Nucleus accumbens (tissue), 56 donors: ENCODE measurements around the gene HIRIP3.
A peak's percentile ranks its signal among the peaks of the same experiment; 100 is the strongest.

Experiments used
- DNase-seq, 56 donors: peaks; one replicate each; lab custom pipeline; 2025; lab: John Stamatoyannopoulos, UW

The HIRIP3 gene

GRCh38 chr16:30000735-30001631 is 5.6 kb upstream of the HIRIP3 start:
- no peak for DNase-seq

GRCh38 chr16:29999605-30000004 is 4.2 kb upstream of the HIRIP3 start:
- DNase-seq: no peak

GRCh38 chr16:29996766-29997250 is 1.4 kb upstream of the HIRIP3 start:
- DNase-seq: no peak

DNA sequence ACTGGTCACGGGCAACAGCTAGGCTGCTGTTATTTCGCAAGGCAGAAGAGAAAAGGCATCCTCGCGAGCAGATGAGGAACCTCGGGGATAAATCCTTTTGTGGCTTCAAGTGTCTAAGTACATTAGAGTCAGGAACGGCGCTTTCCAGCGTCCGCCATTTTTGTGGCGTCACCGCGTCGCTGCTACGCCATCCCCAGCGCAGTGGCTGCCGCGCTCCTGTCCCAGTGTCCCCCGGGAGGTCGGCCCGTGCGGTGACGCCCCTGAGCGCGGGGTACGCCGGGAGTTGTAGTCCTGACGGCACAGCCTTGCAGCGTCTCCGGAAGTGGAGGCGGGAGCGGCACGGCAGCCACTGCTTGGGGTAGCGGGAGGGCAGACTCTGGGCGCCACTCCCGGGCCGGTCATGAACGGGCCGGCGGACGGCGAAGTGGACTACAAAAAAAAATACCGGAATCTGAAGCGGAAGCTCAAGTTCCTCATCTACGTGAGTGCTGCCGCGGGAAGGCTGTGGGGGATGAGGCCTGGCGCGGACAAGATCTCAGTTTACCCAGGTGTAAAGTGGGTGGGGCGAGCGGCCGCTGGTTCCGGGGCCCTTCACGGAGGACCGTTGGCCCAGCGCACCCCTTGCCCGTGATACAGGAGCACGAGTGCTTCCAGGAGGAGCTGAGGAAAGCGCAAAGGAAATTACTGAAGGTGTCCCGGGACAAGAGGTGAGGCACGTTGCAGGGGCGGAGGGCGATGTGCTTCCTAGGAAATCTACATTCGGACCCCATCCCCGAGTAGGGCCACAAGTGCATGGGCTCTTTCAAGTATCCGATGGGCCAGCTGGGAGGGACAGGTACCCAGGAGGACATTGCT is 721 bp upstream of the HIRIP3 start, which contains the start of gene INO80E:
TSS of gene INO80E (plus strand) at position 331 of the 855 bp plus-strand sequence. CDS start at position 401, 70 bp downstream.
- DNase-seq: peak; percentile 82 to 100 (median 98)

DNA sequence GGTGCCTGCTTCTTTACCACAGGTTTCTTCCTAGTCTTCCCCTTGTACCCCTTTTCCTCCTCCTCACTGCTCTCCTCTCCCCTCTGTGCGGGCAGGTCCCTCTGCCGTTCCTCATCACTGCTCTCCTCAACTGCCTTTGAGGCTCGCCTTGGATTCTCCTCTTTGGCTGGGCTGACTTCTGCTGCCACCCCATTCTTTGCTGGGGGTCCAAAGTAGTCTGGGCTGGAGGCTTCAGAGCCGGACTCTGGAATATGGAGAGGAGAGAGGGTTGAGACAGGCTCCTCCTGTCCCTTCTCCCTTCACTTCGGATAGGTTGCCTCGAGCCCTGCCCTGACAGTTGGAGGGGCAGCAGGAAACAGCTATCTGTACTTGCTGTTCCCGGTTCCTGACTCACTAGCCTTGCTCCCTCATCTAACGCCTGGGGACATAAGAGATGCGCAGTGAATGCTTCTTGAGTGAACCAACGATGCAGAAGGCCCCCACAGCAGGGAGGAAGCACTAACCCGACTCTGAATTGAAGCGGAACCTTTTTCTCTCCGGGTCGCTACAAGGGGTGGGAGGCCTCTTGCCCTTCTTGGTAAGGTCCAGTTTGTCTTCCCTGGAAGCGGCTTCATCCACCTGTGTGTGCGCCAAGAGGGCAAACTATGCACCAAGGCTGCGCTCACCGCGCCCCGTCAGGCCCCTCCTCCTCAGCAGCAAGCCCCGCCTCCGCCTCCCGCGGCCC is 655 bp downstream of the HIRIP3 start:
- peak in 7 of 56 donors; percentile 40 to 72 (median 60) for DNase-seq

DNA sequence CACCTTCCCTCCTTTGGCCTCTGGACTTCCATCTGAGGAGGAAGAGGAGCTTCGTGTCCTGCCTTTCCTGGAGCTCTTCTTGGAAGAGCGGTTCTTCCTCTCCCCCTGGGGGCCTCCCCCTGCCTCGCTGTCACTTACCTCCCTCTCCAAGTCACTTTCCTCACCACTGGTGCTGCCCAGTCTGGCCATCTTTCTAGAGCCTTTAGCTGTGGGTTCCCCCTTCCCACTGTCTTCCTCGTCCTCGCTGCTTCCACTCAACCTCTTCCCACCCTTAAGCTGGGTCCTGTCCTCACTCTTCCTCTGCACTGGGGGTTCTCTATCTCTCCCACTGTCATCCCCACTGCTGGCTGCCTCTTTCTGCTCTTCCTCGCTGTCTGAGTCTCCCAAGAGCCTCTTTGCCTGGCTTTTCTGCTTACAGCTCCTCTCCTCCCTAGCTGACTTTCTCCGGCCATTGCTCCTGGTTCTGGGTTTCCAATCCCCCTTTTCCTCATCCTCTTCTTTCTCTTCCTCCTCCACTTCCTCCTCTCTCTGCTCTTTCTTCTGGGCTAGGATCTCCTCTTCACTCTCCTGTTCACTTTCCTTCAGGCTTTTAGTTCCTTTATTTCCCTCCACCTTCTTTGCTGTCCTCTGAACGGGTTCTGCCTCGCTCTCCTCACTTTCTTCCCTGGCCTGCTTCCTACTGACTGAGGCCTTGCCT is 1.4 kb downstream of the HIRIP3 start:
- no peak for DNase-seq

- no peak for DNase-seq
Observed at GRCh38 chr16:29993191-29993902, 2.1 kb downstream of the HIRIP3 start.

GRCh38 chr16:29992344-29992967 is 3.0 kb downstream of the HIRIP3 start:
- no peak for DNase-seq

GRCh38 chr16:29991571-29991904 is 3.9 kb downstream of the HIRIP3 start:
- DNase-seq: no peak

GRCh38 chr16:29990883-29991570 is 4.4 kb downstream of the HIRIP3 start:
- DNase-seq: no peak

DNA sequence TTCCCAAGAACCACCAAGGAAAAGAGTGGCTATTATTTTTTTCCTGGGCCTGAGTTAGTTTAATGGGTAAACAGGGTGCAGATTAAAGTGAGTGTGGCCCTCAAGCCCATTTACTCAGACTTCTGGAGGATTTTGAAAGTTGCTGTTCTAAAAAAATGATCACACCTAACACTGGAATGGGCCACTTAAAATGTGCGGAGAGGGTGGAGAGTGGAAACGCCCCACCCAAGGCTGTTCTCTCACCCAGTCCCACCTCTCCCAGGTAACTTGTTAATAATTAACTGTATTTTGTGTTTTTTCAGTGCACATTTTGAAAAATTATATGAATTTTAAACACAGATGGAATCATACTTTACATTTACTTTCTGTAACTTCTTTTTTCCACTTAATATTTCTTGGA is 5.4 kb downstream of the HIRIP3 start:
- no peak for DNase-seq

- no peak for DNase-seq
Observed at GRCh38 chr16:29989111-29989858, 6.1 kb downstream of the HIRIP3 start.

DNA sequence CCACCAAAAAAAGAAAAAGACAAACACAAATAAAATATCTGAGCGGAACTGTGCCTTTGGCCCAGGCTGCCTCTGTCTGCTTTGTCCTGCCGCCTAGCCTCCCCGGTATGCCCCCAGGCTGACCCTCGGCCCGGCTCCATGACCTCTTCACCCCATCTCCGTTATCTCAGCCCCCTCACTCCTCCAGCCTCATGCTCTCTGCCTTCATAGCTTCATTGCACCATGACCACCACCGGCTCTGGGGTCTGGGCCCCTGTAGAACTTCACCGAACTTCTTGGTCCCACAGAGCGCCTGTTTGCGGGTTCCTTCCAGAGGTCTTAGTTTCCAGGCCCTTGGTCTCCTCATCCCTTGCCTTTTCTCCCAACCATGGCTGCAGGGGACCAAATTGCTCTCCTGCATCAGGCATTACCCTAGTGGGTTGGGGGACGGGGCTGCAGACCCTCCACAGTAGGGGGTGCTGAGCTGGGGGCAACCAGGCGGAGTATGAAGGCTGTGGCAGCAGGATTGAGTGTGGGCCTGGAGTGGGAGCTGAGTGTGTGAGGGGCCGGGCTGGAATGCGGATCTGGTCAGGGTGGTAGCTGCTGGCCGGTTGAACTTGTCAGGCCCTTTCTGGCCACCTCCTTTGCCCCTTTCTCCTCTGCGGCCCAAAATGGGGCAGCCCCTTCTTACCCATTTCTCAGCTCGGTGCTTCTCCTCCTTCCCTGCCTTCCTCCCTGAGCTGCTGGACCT is 6.9 kb downstream of the HIRIP3 start:
- DNase-seq: no peak

- DNase-seq: no peak
Observed at GRCh38 chr16:29987371-29988085, 7.9 kb downstream of the HIRIP3 start.

DNA sequence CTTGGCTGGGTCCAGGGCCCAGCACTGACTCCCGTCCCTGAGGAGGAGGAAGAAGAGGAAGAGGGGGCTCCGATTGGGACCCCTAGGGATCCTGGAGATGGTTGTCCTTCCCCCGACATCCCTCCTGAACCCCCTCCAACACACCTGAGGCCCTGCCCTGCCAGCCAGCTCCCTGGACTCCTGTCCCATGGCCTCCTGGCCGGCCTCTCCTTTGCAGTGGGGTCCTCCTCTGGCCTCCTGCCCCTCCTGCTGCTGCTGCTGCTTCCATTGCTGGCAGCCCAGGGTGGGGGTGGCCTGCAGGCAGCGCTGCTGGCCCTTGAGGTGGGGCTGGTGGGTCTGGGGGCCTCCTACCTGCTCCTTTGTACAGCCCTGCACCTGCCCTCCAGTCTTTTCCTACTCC is 8.5 kb downstream of the HIRIP3 start:
- DNase-seq: no peak

DNA sequence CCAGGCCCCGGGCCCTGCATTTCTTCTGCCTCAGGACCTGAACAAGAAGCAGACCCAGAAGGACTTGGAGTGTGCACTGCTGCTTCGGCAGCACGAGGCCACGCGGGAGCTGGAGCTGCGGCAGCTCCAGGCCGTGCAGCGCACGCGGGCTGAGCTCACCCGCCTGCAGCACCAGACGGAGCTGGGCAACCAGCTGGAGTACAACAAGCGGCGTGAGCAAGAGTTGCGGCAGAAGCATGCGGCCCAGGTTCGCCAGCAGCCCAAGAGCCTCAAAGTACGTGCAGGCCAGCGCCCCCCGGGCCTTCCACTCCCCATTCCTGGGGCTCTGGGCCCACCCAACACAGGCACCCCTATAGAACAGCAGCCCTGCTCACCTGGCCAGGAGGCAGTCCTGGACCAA is 9.2 kb downstream of the HIRIP3 start:
- DNase-seq: no peak
